GM19351 (cell line): ENCODE data around the gene WAS.
"Not testable (repeated sequence)": the region's sequence is repeated elsewhere in the genome, so short reads cannot be mapped to it uniquely, and the experiment has no call there.

ENCODE experiments used
- ATAC-seq: cut with Tn5 transposase; IDR thresholded peaks from one replicate; pipeline ENCODE4 v1.9.1; 2021; ENCODE audit warnings: mild to moderate bottlenecking, moderate library complexity; ENCODE audit not compliant: unreplicated experiment

WAS gene

GRCh38 chrX:48684134-48684533 lies 535 bp downstream of the WAS start:
- ATAC-seq, result no peak

- ATAC-seq, result no peak
These were observed 1.8 kb downstream of the WAS start for GRCh38 chrX:48685416-48685815.

DNA sequence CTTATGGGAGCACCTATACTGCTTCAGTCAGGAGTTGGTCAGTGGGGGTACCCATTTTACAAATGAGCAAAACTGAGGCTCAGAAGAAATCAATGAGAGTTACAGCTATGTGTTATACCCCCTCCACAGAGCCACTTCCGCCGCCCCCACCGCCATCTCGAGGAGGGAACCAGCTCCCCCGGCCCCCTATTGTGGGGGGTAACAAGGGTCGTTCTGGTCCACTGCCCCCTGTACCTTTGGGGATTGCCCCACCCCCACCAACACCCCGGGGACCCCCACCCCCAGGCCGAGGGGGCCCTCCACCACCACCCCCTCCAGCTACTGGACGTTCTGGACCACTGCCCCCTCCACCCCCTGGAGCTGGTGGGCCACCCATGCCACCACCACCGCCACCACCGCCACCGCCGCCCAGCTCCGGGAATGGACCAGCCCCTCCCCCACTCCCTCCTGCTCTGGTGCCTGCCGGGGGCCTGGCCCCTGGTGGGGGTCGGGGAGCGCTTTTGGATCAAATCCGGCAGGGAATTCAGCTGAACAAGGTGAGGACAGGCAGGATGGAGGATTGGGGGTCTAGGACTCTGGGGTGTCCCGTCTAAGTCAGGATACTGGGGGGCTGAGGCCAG lies 5.0 kb downstream of the WAS start:
- no peak for ATAC-seq

DNA sequence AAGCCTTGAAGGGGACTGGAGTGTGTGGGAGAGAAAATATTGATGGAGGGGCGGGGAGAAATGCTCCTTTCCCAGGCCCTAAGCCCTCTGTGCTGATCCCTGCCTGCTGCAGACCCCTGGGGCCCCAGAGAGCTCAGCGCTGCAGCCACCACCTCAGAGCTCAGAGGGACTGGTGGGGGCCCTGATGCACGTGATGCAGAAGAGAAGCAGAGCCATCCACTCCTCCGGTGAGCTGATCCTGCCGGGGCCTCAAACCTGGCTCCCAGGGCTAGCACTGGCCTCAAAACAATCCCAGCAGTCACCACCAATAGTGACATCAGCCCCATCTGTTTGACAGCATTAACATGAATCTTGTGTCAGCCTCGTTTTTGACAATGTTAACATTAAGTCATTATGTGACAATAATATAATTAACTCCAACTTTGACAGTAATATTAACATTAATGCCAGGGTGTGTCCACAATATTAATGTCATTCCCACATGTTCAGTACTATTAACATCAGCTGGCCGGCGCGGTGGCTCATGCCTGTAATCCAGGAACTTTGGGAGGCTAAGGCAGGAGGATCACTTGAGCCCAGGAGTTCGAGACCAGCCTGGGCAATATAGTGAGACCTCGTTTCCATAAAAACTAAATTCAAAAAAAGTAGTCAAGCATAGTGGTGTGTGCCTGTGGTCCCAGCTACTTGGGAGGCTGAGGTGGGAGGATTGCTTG lies 5.8 kb downstream of the WAS start:
- no peak for ATAC-seq

- not testable (repeated sequence) for ATAC-seq
These were observed 8.1 kb downstream of the WAS start for GRCh38 chrX:48691746-48692145.

GRCh38 chrX:48694776-48695533 lies 11.4 kb downstream of the WAS start:
- no peak for ATAC-seq

DNA sequence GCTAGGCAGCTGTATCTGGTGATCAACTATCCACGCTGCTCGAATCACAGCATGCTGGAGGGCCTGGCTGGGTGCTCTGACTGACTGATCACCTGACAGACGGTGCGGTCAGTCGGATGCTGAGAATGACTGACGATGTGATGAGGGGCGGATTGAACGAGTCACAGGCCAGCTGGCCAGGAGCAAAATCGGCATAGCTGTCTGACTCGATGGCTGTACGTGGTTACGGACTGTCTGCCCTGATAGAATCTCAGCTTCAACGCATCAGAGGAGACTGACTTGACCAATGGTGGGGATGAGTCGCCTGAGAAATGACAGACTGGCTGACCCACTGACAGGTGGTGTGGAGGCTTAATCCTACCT lies 11.9 kb downstream of the WAS start:
- no peak for ATAC-seq

- peak; percentile 1 for ATAC-seq
These were observed 12.3 kb downstream of the WAS start for GRCh38 chrX:48695925-48696300.

DNA sequence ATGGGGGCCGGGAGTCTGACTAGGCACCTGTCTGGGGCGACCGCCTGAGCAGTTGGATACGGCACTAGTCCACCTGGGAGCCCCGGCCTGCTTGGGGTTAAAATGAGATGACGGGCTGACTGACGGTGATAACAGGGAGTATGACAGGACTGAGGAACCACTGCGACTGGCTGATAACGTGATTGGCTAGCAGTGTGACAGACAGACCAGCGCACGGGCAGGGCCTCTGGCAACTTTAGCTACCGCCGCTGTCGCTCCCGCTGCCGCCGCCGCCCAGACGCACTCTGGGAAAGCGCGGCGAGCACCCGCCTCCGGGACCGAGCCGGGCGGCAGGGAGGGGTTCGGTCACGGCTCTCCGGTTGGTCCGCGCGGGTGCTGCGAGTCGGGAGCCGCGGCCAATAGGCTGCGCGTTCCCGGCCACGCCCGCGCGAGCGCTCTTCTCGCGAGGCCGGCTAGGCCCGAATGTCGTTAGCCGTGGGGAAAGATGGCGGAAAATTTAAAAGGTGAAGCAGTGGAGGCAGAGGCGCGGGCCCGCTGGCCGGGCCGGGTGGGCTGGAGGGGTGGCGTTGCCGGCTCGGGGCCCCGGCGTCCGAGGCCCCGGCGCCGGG lies 12.8 kb downstream of the WAS start, which contains the start of gene SUV39H1:
SUV39H1 (plus strand) TSS at position 434 of the 608 bp plus-strand sequence; CDS start at position 485, 51 bp downstream.
- peak; percentile 87 for ATAC-seq

DNA sequence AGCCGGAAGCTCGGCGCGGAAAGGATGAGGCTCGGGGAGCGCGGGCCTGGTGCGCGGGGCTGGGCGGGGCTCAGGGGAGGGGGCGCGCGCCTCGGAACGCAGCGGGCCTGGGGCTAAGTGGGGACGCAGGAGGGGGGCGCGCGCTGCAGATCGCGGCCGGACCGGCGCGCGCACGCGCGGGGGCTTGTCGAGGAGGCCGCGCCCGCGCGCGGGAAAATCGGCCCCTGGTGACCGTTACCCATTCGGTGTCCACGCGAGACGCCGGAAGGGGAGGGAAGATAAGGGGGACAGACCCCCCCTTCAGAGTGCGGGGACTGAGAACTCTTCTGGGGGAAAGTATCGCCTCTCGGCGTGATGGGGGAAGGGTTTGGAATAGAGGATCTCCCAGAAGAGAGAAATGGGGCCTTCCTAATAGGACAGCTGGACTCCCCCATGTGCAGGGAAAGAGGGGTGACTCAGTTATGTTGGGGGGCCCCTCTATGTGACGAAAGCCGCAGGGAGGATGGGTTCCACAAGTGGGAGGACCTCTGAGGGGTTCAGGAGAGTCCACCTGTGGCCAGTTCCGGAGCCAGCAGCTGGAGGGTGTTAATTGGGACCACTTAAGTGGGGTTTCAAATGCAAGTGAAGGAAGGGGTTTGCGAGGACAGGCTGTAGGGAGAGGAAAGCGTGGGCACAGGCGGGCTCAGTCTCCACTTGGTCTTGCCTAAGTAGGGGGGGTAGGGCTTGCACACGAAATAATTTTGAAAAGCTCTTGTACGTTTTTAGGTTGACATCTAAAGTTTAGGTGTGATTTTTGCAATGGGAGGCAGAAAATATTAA lies 13.5 kb downstream of the WAS start:
- ATAC-seq, result peak; percentile 14

DNA sequence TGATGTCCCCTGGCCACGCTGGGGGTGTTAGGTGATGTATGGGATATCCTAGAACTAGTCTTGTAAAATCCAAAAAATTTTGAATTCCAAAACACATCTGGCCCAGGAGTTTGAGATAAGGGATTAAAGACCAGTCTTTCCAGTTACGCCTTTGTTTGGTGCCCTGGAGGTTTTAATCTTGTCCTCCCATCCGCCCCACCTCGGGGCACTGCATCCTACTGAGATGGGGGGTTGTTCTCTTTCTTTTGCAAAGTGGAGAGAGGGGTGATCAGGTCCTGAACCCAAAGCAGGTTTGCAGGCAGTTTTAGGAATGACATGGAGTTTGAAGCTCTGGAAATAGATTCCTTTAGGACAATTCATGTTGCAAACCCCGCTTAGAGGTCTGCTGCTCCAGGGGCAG lies 14.7 kb downstream of the WAS start:
- no peak for ATAC-seq

DNA sequence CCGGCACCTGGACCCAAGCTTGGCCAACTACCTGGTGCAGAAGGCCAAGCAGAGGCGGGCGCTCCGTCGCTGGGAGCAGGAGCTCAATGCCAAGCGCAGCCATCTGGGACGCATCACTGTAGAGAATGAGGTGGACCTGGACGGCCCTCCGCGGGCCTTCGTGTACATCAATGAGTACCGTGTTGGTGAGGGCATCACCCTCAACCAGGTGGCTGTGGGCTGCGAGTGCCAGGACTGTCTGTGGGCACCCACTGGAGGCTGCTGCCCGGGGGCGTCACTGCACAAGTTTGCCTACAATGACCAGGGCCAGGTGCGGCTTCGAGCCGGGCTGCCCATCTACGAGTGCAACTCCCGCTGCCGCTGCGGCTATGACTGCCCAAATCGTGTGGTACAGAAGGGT lies 16.6 kb downstream of the WAS start:
- ATAC-seq, result no peak

GRCh38 chrX:48700951-48701653 lies 17.5 kb downstream of the WAS start:
- ATAC-seq, result no peak

DNA sequence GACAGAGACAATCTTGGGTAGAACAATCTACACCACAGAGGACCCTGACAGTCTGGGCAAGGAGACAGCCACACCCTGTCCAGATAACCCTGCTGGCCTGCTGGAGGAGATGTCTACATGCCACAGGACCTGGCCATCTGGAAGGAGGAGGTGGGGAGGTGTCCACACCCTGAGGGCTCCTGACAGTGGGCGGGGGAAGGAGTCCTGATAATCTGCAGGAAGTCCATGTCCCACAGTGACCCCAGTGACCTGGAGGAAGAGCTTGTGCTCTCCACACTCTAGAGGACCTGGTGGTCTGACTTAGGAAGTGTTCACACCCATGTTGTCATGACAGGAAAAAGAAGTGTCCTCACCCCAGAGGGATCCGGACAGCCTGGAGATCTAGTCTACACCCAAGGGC lies 18.4 kb downstream of the WAS start:
- no peak for ATAC-seq

- ATAC-seq, result no peak
These were observed 19.1 kb downstream of the WAS start for GRCh38 chrX:48702716-48703115.

GRCh38 chrX:48703228-48703627 lies 19.6 kb downstream of the WAS start:
- ATAC-seq, result no peak

- no peak for ATAC-seq
These were observed 20.3 kb downstream of the WAS start for GRCh38 chrX:48703642-48704481.

DNA sequence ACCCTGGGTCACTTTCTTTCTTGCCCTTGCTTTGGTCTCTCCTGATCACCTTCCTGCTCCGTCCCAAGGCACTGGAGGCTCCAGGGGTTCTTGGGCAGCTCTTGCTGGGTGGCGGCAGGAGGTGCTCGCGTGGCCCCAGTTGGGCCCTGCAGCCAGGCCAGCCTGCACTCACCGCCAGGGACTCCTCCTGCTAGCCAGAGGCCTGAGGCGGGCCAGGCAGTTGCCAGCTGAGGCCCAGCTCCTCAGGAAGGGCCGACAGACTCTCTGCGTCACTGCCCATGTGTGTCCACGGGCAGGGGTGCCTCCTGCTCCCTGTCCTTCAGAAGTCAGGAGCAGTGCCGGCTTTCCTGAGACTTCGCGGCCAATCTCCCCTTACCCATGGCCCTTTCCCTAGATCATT lies 22.3 kb downstream of the WAS start:
- ATAC-seq, result no peak

DNA sequence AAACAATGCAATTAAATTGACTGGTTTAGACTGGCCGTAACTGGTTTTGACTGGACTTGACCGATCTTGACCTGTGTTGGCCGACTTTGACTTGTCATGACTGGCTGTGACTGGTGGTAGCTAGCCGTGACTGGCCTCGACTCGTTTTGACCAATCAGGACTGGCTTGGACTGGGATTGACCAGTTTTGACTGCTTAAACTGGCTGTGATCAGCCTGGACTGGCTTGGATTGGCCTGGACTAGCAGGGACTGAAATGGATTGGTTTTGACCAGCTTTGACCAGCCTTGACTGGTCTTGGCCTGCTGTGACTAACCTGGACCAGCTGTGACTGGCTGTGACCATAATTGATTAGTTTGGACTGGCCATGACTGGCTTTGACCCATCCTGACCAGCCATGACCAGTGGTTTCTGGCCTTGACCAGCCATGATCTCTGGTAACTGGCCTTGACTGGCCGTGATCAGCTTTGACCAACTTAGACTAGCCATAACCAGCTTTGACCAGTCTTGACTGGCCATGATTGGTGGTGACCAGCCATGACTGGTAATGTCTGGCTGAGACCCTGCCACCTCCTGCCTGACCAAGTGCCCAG lies 26.0 kb downstream of the WAS start:
- ATAC-seq, result no peak
